Right hindlimb (tissue), 1 donor: Measurements from ENCODE around the gene NOL9.
"Not testable (repeated sequence)": the region's sequence is repeated elsewhere in the genome, so short reads cannot be mapped to it uniquely, and the experiment has no call there.

Experiments
- DNase-seq: peaks from one replicate; pipeline ENCODE4 v3.0.0-alpha.2; 2018

Gene NOL9

DNA sequence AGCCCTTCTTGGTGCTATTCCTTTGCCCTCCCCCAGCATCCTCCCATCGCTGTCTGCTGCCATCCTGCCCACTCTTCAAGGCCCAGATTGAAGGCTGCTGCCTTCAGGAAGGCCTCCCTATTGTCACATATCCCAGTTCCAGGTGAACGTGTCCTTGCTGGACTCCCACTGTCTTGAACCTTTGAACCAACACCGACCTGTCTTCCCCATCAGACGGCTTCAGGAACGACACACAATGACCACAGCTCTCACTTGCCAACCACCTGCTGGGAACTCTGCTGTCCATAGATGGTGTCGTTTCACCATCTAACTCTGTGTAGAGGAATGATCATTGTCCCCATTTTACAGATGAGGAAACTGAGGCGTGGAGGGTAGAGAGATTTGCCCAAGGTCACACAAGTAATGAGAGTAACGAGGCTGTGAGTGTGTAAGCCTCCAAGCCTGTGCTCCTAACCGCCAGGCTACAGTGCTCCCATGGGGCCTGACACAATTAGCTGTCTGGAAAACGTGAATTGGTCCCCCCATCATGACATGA is 53.0 kb downstream of the NOL9 start:
- no peak for DNase-seq

DNA sequence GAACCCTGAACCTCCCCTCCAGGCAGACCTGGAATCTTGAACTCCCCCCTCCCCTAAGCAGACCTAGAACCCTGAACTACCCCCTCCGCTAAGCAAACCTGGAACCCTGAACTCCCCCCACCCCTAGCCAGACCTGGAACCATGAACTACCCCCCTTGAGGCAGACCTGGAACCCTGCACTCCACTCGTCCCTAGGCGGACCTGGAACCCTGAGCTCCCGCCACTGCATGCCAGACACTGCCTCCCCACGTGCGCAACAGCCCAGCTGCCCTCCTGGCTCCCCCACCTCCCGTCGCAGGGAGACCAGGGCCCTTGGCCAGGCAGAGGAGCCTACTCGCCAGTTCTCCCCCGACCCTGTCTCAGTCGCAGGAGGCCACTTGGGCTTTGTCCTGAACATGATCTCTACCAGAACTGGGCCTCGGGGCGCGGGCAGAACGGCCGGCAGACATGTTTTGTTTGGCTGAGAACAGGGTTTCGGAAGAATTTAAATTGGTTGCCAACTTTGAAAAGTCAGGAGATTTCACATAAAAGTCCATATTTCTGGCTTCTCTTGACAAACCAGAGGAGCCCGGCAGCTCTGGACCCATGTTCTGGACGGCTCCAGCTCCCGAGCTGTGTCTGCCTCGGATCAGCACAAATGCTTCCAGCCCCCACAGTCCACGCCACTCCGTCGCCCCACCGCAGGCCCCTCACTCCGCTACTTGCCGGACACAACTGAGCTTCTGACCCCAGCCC is 53.6 kb downstream of the NOL9 start:
- peak; percentile 25 for DNase-seq

DNA sequence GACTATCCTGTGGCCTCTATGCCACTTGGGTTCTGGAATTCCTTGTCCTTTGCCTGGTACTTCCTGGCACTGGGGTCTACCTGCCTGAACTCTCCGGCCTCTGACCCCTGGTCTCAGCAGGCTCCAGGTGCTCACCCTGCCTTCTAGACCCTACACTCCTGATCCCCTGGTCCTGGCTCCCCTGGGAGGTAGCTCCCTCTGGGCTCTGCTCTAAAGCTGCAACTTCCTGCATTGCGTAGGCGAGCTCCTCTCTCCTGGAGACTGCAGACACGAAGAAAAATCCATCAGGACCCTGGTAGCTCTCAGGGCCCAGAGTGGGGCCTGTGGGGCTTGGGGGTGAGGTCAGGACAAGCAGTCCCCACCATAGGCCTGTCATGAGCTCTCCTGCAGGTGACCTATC is 55.0 kb downstream of the NOL9 start:
- no peak for DNase-seq

DNA sequence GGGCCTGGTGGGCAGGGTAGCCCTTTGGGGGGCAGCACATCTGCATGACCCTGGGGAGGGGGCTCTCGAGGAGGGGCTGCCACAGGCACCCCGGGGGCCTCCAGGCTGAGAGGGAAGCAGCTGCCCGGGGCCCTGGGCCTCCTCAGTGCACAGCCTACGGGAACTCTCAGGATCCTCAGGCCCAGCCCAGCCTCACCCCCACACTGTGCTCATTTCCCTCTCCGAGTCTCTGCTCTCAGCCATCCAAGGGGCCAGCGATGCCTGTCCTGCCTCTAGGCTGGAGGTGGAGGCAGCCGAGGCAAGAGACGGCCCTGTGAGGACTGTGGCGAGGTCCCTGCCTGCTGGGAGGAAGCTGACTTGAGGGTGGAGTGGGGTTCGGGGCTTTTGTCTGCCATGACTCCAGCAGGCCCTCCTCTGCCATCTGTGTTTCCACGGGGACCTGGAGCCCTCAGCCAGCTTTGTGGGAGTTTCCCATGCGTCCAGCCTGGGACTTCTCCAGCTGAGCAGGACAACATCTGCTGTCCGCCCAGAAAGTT is 55.7 kb downstream of the NOL9 start:
- DNase-seq = peak; percentile 62

DNA sequence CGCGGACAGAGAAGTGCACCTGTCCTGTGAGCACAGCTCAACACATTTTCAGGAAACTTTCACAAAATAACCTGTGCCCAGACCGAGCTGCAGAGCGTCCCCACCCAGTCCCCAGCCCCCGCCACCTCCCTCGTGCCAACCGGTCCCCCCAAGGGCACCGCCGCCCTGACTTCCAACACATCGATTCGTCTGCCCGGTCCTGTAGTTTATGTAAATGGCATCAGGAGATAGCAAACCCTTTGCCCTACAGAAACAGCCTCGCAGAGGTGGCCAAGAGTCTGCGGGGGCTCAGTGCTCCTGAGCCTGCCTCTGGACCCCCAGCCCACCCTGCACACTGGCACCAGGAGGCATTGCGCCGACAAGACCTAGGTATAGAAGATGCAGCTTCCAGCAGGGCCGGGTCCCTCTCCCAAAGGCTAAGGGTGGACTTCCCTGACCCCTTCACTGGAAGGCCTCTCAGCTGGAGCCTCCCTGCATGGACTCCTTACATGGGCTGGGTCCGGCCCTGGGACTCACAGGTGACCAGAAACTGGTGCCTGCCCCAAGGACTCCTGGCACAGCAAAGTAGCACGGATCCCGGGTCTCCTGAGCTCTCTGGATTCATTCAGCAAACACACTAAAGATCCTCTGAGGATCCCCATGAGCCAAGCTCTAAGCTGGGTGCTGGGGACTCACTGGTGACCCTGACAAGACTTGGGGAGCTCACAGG is 56.3 kb downstream of the NOL9 start:
- peak; percentile 22 for DNase-seq

DNA sequence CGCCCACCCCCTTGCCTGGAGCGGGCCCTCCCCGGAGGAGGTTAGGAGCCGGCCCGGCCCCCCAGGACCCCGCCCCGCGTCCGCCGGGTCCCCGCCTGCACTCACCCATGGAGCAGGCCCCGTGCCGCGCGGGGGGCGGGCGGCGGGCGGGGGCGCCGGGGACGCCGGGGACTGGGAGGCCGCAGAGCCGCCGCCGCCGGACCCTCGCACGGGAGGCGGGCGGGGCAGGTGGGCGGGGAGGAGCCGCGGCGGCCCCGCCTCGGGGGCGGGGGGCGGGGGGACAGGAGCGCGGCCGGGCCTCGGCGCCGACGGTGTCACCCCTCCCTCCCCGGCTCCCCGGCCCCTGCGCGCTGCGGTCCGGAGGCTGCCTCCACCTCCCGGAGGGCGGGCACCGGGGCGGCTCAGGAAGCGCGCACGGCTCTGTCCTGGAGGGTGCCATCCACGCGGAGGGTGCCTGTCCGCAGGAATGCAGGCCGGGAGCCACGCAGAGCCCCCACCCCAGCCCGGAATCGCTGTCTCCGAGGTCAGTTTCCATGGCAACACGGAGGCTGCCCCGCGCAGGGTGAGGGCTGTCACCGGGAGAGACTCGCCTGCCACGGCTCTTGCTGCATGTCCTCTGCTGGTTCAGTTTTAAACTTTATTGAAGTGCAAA is 57.0 kb downstream of the NOL9 start:
- no peak for DNase-seq

DNA sequence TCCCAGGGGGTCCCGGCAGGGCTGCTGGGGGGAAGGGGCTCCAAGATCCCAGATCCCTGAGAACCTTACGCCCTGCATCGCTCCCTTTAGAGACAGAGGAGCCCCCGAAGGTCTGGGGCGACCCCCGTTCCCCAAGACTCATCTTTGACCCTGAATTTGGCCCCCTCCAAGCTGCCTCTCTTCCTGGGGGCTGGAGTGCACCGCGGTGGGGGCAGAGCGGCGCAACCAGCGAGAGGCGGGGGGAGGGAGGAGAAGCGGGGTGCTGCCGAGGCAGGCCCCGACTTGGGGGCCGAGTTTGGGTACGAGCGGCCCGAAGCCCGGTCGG is 57.5 kb downstream of the NOL9 start:
- no peak for DNase-seq

DNA sequence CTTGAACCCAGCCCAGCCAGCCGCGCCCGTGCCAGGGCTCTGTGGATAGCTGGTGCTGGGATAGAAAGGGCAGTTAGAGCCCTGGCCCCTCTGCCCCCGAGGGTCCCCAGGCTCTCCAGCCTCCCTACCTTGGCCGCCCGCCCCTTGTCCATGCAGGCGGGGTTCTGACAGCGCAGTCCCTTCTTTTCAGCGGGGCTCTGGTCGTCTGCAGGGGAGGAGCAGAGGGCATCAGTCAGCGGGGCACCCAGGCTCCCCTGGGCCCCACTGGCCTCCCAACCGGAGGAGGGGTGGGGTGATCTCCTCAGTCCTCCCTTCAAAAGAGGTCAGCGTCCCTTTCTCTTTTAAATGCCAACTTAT is 58.0 kb downstream of the NOL9 start:
- DNase-seq = no peak

DNA sequence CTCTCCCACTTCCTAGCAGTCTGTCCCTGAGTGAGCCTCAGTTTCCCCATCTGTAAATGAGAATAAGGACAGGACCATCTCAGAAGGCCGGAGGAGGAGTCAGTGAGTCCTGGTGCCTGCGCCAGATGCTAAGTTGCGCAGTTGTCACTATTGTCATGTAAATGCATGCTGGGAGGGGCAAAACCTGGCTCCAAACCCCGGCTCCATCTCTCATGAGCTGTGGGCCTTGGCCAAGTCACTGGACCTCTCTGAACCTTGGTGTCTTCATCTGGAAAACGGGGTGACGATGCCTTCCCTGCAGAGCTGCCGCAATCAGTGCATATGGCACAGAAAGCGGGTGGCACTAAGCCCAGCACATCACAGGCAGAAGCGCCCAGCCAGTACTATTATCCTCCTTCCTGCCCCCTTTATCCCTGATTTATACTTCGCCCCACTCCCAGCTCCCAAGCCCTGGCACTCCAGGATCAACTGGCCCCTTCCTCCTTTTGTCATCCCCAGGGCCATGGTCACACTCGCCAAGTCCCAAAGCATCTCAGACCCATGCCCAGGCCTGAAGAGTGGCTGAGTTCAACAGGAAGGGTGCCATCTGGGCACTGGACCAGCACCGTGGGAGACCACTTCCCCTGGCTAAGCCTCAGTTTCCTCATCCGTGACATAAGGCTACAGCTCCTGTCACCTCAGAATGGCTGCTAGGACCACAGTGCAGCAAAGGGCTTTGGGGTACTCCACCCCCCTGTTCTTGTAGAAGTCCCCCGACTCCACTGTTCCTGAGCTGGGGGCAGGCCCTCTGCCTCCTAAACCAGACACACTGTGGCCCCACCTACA is 58.6 kb downstream of the NOL9 start:
- DNase-seq = no peak

DNA sequence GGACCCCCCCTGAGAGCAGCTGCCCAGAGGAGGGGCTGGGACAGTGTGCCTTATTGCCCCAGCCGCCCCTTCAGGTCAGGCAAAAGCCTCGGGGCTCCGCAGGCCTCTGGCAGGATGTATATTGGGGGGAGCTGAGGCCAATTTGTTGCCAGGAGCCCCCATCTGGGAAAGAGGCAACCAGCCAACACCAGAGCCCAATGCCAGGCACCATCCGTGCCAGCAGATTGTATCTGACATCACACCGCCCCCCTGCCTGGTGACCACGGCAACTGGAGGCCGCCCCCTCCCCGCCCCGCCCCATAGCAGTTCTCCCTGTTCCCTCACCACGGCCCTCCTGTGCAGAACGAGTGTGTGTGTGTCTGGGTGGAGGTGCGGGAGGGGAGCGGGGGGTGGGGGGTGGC is 59.3 kb downstream of the NOL9 start:
- DNase-seq = no peak

DNA sequence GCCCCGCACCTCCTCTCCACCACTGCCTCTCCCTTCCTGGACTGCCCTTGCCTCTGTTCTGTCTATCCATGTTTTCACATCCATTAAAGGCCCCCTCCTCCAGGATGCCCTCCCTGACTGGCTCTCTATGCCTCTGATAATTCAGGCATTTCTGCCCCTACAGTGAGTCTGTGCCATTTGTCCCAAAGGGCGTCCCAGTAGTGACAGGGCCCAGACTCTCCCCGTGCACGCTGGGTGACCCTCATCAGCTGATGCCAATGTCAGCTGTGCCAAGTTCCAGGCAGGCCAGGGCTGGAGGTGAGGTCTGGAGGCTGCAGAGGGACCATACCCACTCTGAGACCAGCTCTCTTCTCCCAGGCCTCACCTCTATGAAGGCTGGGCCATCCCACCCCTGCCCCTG is 59.7 kb downstream of the NOL9 start:
- DNase-seq = no peak

DNA sequence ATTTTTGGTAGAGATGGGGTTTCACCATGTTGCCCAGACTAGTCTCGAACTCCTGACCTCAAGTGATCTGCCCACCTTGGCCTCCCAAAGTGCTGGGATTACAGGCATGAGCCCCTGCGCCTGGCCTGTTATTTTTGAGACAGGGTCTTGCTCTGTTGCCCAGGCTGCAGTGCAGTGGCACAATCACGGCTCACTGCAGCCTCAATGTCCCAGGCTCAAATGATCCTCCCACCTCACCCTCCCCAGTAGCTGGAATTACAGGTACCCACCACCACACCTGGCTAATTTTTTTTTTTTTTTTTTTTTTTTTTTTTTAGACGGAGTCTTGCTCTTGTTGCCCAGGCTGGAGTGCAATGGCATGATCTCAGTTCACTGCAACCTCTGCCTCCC is 60.5 kb downstream of the NOL9 start:
- not testable (repeated sequence) for DNase-seq

DNA sequence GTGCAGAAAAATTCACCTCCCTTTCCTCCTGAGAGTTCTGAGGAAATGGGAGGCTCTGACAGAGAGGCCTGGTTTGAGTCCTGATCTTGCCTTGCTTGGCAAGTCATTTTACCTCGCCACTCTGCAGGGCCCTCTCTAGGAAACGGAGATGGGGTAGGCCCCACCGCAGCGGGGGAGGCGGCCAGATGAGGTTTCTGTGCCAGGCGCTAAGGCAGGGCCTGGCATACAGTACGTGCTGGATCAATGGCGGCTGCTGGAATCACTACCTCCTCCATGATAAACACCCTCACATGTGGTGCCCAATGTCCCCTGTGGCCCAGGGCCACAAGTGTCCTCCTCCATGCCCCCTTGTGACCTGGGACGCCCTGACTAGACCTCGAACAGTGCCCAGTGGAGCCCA is 62.3 kb downstream of the NOL9 start:
- DNase-seq = no peak

DNA sequence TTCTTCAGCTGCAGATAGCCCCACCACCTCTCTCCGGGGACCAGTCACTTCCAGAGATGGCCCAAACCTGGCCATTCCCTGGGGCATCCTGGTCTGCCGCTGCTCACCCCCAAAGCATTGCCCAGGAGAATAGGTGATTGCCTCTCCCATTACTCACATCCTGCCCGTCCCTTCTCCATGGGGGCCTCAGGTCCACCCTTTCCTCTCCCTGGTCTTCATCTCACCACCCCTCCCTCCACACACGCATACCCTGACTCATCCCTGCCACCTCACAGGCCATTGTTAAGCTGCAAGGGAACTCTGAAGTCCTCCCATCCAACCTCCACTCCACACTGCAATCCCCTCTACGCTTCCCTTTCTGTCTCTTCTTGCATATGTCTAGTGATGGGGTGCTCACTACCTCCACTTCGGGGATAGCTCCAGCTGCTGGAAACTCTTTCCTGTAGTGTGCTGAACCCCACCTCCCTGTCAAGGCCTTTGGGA is 62.8 kb downstream of the NOL9 start, which contains the start of gene PLEKHG5:
Gene PLEKHG5 (minus strand): TSS at position 188 of the 483 bp plus-strand sequence. CDS start 14,096 bp downstream, outside the sequence.
- DNase-seq = no peak

DNA sequence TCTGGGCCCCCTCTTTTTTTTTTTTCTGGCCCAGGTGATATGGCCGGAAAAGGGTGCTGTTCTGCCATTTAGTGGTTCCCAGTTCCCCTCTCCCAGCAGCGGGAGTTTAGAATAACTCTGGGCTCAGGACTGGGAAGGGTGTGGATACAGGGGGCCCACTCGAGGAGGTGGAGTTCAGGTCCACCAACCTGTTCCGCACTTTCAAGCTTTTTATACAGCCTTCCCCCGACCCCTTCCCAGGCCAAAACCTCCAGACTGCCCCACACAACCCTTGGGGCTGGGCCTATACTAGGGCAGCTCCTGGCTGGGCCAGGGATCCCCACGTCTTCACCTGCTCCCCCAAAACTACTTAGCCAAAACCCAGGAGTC is 63.2 kb downstream of the NOL9 start:
- DNase-seq = no peak

DNA sequence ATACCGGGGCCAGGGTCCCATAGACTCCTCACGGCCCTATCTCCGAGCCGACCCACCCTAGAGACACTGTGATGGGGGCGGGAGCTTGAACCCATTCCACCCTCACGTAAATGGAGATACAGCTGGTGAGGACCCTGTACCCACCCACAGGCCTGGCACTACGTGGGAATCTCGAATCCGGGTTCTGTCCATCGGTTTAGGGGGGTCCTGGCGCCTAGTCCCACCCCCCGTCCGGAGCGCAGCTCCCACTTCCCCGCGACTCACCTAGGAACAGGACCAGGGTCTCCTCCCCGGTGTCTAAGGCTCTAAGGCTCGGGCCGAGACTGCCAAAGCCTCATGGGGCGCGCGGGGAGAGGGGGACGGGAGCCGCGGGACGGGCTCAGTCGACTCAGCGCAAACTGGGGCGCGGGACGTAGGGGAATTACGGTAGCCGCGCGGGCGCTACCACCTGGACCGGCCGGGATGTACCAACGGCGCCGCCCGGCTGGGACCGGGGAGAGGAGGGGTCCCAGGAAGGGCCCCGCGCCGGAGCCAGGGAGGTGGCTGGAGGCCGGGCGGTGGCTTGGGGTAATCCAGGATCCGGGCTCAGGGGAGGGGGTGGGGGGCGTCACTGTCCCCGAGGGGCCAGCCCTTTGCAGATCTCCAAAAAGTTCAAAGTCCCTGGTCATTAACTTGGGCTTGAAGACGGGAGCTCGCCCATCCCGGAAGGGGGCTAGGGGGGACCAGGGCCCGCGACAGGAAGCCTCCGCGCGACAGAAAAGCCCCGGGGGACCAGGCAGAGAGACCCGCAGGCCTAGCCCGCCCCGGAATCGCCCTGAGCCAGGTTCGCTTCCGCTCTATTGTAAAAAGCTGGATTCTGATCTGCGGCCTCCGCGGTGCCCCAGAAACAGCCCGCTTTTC is 63.9 kb downstream of the NOL9 start:
- DNase-seq = no peak

DNA sequence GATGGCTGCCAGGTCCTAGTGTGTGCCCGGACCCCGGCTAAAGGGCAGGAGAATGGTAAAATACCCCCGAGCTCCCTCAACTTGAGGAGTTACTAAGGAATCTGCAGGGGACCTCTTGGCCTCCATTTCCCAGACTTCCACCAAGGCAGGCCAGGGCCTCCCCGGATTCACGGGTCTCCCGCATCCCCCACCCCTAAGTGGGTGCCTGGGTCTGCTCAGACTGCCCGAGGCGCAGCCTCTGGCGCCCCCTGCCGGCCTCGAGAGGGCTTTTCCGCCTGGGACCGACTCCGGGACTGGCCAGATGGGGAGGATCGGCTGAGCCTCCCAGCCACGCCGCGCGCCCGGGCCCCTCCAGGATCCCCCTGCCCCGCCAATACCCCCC is 64.5 kb downstream of the NOL9 start:
- DNase-seq = peak; percentile 76

DNA sequence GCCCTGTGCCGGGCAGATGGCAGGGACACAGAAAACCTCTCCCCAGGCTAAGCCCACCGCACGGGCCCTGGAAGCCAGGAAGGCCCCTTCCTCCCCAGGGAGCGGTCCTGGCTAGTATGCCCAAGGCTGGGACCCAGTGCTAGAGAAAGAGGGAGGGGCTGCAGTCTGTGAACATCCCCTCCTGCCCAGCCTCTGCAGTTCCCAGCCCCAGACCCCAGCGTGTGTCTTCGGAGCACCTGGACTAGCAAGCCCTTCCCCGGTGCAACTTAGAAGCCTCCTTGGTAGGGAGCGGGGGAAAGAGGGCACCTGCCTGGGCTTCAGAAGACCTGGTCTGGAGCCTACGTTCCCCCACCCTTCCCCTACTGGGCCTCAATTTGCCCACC is 64.9 kb downstream of the NOL9 start:
- no peak for DNase-seq

DNA sequence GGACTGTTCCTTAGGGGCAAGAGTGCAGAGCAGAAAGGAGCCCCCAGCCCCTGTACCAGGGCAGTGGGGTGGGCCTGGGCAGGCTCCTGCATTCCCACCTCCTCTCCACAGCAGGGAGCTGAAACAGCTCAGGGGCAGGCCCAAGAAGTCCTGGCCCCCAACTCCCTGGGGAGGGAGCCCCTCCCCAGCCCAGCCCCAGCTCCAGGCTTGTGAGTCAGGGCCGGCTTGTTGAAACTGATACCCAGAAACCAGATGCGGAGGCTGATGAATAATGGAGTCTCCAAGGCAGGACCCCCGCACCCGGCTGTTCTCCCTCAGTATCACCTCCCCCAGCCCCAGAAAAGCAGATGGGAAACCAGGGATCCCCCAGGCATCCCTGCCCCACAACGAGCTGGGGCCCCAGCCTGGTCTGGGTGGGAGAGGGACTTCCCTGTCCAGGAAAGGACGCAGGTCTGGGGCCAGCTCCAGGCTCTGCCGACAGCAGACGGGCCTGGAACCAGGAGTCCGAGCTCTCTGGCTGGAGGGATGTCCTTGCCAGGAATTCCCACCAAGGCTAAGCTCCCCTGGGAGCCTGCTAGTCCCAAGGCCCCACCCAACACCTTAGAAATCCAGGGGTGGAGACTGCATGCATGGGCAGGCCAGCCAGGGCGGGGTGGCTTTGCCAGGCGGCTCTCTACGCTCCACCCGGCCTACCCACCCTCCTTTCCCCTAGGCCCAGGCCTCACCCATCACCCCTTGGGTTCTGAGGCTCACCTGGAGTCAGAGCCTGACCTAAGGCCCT is 65.5 kb downstream of the NOL9 start:
- no peak for DNase-seq

DNA sequence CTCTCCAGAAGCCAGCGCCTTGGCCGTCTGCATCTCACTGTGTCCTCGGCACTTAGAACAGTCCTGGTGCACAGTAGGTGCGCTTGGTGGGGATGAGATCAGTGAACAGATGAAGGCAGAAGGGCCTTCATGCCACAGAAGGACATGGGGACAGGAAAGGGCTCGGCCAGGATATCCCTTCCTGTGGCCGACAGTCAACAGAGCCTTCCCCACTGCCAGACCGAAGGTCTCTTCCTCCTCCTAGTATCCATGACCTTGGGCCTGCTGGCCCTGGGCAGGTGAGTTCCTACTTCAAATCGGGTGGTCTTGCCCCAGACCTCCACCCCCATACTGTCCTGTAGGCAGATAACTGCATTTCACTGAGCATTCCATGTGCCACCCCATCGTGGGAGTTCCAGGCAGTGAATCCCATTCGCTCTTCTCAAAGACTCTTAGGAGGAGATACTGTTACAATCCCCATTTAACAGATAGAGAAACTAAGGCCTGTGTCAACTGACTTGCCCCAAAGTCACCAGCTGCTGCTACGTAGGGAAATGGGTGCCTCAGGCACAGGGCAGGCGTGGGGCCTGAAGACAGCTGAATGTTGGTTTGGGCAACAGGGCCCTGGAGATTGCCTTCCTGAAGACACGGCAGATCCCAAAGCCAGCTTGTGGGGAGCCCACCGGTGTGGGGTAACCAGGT is 66.4 kb downstream of the NOL9 start:
- DNase-seq = no peak
